Measurements from ENCODE around the gene ZDHHC24.

Gene ZDHHC24

GRCh38 chr11:66510271-66510989, 35.4 kb downstream of the ZDHHC24 start, which contains the start of gene BBS1:
Gene BBS1 (plus strand): TSS chr11:66510635. CDS start chr11:66510660, 25 bp downstream.
- Histone ChIP-seq H3K27me3 (ENCODE audit: insufficient read depth, low read length, poor library complexity, severe bottlenecking) (no peaks in the 10 kb centered on the region), H2AFZ (ENCODE audit: low read length) (peak within 1 kb of the TSS; percentile 87), H3K9me2 (replicated peaks; ENCODE audit: low read depth, low read length) (no peaks in the 10 kb centered on the region), H3K4me3 (ENCODE audit: low read length, poor library complexity, severe bottlenecking) (peak within 1 kb of the TSS; percentile 81), H3K9ac (ENCODE audit: low read depth, low read length, poor library complexity, severe bottlenecking) (peak within 1 kb of the TSS; percentile 24), H3K4me2 (ENCODE audit: low read depth, low read length, poor library complexity, severe bottlenecking) (peak within 1 kb of the TSS; percentile 77), H3F3A (ENCODE audit: low read depth) (no peaks in the 10 kb centered on the region), H3K9me3 (ENCODE audit: insufficient read depth, low read depth, low read length) (no peaks in the 10 kb centered on the region), H3K36me3 (ENCODE audit: insufficient read depth, low read length) (peaks cover under 1% of the 10 kb centered on the region; the same call in 1 of the 2 replicates), H3K79me2 (ENCODE audit: insufficient read depth, low read length) (no peaks in the 10 kb centered on the region), H3K4me1 (ENCODE audit: insufficient read depth, low read length, poor library complexity, severe bottlenecking) (peaks cover 4% of the 10 kb centered on the region), H4K20me1 (ENCODE audit: insufficient read depth, low read length, poor library complexity, severe bottlenecking) (no peaks in the 10 kb centered on the region)
- no peak for TF ChIP-seq EZH2phosphoT487 (IDR thresholded peaks at IDR 0.05; ENCODE audit: borderline replicate concordance)
- TF ChIP-seq CTCF (conservative IDR thresholded peaks at IDR 0.05; ENCODE audit: low read length): no peak

GRCh38 chr11:66509131-66509561, 36.7 kb downstream of the ZDHHC24 start:
- H3K4me3 ChIP-seq (ENCODE audit: low read length, poor library complexity, severe bottlenecking): no peak overlapping the region
- peaks cover 9% of the 10 kb centered on the region; the same call in 1 of the 2 replicates for H3K36me3 ChIP-seq (ENCODE audit: insufficient read depth, low read length)
- H2AFZ ChIP-seq (ENCODE audit: low read length): no peak overlapping the region
- H3K9me3 ChIP-seq (ENCODE audit: insufficient read depth, low read depth, low read length): no peaks in the 10 kb centered on the region
- TF ChIP-seq CTCF (conservative IDR thresholded peaks at IDR 0.05; ENCODE audit: low read length): no peak
- no peak for TF ChIP-seq EZH2phosphoT487 (IDR thresholded peaks at IDR 0.05; ENCODE audit: borderline replicate concordance)
- H3K9ac ChIP-seq (ENCODE audit: low read depth, low read length, poor library complexity, severe bottlenecking): no peak overlapping the region
- no peaks in the 10 kb centered on the region for H3K27me3 ChIP-seq (ENCODE audit: insufficient read depth, low read length, poor library complexity, severe bottlenecking)
- H4K20me1 ChIP-seq (ENCODE audit: insufficient read depth, low read length, poor library complexity, severe bottlenecking): no peaks in the 10 kb centered on the region
- no peaks in the 10 kb centered on the region for H3K79me2 ChIP-seq (ENCODE audit: insufficient read depth, low read length)
- peaks cover 4% of the 10 kb centered on the region for H3K4me1 ChIP-seq (ENCODE audit: insufficient read depth, low read length, poor library complexity, severe bottlenecking)
- H3K4me2 ChIP-seq (ENCODE audit: low read depth, low read length, poor library complexity, severe bottlenecking): no peak overlapping the region
- H3K9me2 ChIP-seq (replicated peaks; ENCODE audit: low read depth, low read length): no peaks in the 10 kb centered on the region
- H3F3A ChIP-seq (ENCODE audit: low read depth): no peaks in the 10 kb centered on the region

GRCh38 chr11:66505276-66505816, 40.5 kb downstream of the ZDHHC24 start:
- H3K4me1 ChIP-seq (ENCODE audit: insufficient read depth, low read length, poor library complexity, severe bottlenecking): no peaks in the 10 kb centered on the region
- peaks cover 9% of the 10 kb centered on the region; the same call in 1 of the 2 replicates for H3K36me3 ChIP-seq (ENCODE audit: insufficient read depth, low read length)
- no peak overlapping the region for H3K4me3 ChIP-seq (ENCODE audit: low read length, poor library complexity, severe bottlenecking)
- TF ChIP-seq EZH2phosphoT487 (IDR thresholded peaks at IDR 0.05; ENCODE audit: borderline replicate concordance) (no peak), CTCF (conservative IDR thresholded peaks at IDR 0.05; ENCODE audit: low read length) (no peak)
- no peak overlapping the region for H2AFZ ChIP-seq (ENCODE audit: low read length)
- no peaks in the 10 kb centered on the region for H3F3A ChIP-seq (ENCODE audit: low read depth)
- H3K4me2 ChIP-seq (ENCODE audit: low read depth, low read length, poor library complexity, severe bottlenecking): no peak overlapping the region
- no peak overlapping the region for H3K9ac ChIP-seq (ENCODE audit: low read depth, low read length, poor library complexity, severe bottlenecking)
- no peaks in the 10 kb centered on the region for H3K27me3 ChIP-seq (ENCODE audit: insufficient read depth, low read length, poor library complexity, severe bottlenecking)
- H3K9me2 ChIP-seq (replicated peaks; ENCODE audit: low read depth, low read length): no peaks in the 10 kb centered on the region
- no peaks in the 10 kb centered on the region for H3K79me2 ChIP-seq (ENCODE audit: insufficient read depth, low read length)
- no peaks in the 10 kb centered on the region for H3K9me3 ChIP-seq (ENCODE audit: insufficient read depth, low read depth, low read length)
- H4K20me1 ChIP-seq (ENCODE audit: insufficient read depth, low read length, poor library complexity, severe bottlenecking): no peaks in the 10 kb centered on the region

Measured in Loucy (cell line).